Activated naive CD8-positive, alpha-beta T cell treated with anti-CD3 and anti-CD28 coated beads, Interleukin-2, amount 50 U/mL, for 16 hours (primary cell): ENCODE measurements around the gene ZC2HC1B.

ENCODE experiments used
- DNase-seq: peaks from one replicate; pipeline ENCODE4 v3.0.0-alpha.2; 2020; ENCODE audit warnings: low read depth, low spot score

ZC2HC1B gene

GRCh38 chr6:143934331-143934730 lies 70.1 kb downstream of the ZC2HC1B start:
- no peak for DNase-seq

DNA sequence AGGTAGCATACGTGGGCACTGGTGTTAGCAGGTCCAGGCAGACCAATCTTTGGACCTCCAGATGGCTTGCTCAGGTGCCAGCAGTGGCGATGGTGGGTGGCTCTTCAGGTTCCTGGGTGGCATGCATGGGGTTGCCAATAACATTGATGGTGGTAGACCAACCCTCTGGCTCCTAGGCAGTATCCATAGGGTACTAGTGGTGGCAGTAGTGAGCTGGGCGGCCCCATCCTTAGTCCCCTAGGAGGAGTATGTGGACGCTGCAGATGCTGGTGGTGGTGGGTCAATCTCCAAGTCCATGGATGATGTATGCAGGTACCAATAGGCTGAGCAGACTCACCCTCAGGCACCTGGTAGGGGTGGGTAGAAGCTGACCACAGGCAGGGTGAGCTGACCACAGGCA lies 70.6 kb downstream of the ZC2HC1B start:
- DNase-seq = no peak

DNA sequence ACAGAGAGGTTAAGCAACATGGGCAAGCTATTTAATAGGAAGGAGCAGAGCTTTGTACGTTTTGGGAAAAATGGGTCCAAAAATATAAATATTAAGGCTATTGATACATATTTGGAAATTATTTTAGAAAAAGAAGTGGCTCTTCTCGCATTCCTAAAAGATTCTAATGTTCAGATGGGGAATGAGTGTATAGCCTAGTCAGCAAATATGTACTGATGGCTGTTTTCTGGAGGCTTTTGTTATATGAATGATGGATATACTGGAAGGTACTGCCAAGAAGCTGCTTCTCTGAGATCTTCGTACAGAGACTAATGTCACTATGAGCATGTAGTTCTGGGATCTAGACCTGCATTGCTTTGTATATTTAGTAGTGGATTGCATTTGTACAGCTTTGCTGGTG lies 72.1 kb downstream of the ZC2HC1B start:
- no peak for DNase-seq

GRCh38 chr6:143936778-143937667 lies 72.7 kb downstream of the ZC2HC1B start:
- DNase-seq = no peak

DNA sequence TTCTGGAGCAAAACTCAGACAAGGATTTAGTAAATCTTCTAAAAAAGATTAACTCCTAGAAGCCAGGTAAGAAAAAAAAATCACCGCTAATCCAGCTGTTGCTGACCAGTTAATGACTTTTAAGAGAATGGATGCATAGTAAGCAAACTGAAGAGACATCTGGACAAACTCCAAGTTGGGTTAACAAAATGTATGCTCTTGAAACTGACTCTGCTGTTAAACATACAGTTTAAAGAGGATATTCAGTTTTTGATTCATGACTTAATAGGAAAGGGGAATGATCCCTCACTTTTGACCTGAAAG lies 73.3 kb downstream of the ZC2HC1B start:
- DNase-seq = no peak

DNA sequence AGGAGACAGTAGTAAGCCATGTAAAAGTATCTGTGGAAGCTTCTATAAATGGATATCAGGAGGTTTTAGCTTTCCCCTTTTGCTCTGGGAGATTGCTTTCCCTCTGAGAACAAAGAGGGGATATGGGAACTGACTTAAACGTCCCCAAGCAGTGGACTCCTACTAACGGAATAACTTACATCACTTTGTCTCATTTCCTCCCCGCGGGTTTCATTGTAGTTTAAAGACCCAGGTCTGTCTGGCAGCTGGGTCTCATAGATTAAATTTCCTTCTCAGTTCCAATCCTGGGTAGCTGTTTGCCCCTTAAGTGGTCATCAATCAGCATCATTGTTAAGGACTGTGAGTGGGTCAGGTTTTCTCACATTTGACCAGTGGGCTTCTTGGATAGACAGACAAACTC lies 75.1 kb downstream of the ZC2HC1B start:
- no peak for DNase-seq

DNA sequence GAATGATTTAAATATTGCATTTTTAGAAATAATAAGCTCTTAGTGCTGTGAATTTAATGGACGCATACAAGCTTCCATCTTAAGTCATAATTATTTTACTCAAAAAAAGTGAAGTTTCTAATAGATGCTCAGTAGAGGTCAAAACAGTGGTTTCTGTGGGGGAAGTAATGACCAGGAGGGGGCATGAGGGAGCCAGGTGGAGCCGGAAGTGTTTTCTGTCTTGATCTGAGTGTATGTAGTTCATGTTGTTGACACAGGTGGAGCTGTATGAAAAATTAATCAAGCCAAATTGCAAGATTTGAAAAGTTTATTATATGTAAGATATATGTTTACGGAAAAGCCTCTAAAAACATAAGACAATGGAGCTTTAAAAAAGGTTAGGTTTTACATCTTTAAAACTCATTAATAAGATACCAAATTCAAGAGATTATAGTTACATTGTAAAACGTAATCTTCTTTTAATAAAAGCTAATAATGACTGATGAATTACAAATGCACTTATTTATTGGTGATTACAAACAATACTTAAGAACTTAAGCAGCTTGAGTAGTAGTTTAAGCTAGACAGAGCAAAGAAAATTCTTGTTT lies 75.8 kb downstream of the ZC2HC1B start:
- DNase-seq = peak; percentile 11

DNA sequence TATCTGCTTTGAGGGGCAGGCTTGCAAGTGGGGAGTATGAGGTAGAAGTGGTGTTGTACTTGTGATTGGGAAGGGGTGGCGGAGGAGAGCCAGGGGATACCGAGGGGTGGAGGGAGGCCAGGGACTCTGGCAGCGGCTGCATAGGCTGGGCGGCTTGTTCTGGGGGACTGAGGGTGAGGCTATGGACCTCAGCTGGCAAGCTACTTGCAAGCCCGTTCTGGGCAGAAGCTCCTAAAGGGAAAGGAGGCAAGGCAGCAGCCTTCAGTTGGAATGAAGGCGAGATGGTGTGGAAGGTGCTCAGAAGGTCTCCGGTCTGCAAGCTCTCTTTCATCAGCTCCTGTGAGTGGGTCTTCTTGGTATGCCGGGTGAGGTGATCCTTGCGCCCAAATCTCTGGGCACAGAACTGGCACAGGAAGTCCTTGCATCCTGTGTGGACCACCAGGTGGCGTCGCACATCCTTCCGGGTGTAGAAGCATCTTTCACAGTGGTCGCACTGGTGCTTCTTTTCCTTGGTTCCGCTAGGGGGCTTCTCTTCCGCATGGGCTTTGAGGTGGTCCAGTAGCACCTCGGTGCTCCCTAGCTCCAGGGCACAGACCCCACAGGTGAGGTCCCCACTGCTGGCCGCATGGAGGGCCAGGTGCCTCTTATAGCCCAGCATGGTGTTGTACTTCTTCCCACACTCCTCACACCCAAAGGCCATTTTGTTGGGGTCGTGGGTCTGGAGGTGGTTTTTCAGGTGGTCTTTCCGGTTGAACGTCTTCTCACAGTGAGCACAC lies 77.8 kb downstream of the ZC2HC1B start:
- DNase-seq = peak; percentile 8

DNA sequence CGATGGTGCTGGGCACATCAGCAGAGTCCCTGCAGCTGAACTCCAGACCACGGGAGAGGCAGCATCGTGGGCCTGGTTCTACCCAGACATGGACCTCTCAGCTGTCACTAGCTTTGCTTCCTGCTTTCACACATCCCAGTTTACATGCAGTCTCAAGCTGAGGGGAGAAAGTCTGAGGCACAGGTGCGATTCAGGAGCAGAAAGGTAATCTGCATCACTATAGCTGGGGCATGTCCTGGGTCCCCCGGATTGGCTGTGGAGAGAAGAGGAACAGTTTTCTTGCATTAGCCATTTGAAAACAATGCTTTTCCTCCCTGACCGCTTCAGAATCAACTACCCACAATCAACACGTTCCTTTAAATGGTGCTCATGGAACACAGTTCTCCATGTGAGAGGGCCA lies 83.9 kb downstream of the ZC2HC1B start:
- DNase-seq = no peak

DNA sequence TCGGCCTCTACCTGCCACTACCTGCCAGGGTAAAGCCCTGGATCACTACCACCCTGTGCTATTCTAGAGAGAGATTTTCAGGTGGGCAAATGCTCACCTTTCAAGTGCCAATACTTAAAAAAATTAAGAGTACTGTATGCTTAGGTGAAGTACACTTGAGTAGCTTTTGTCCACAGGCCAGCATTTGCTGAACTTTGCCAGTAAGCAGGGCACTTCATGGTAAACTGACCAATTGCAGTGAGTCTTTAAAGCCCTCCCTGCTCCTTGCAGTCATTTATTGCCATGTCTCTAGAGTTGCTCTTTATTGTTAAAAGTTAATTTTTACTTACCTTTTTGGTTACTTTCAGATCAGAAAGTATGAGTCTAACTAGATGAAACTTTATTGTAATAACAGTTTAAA lies 85.3 kb downstream of the ZC2HC1B start:
- DNase-seq = no peak

DNA sequence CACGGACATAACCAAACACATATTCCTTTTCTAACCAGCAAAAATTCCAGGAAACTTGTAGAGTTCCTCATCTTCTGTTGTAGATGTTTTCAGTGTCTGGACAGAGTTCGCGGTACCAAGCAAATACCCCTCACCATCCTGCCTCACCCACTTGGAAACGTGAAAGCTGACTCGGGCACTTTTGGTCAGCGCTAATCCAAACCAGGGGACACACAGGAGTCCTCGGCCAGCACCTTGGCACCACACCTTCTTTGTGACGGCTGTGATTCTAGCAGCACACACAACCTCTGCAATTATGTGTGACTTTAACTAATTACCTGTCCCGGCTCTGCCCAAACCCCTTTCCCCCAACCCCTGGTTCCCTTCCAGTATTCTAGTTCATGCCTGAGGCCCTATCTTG lies 85.7 kb downstream of the ZC2HC1B start:
- DNase-seq = no peak

DNA sequence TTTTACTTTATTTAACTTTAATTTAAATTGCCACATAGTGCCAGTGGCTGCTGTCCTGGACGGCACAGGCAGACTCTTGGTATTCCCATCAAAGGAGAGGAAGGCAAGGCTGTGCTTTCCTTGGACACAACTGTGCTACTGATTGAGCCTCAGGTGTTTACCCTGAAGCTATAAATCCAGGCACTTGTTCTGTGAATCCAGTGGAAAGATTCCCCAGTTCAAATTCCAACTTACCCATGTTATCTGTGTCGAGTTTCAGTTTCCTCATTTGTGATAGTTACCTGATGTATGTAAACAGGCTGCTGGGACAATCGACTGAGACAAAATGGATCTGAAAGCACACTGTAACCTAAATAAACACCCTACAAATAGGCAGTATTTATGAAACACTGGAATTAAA lies 86.6 kb downstream of the ZC2HC1B start:
- no peak for DNase-seq

DNA sequence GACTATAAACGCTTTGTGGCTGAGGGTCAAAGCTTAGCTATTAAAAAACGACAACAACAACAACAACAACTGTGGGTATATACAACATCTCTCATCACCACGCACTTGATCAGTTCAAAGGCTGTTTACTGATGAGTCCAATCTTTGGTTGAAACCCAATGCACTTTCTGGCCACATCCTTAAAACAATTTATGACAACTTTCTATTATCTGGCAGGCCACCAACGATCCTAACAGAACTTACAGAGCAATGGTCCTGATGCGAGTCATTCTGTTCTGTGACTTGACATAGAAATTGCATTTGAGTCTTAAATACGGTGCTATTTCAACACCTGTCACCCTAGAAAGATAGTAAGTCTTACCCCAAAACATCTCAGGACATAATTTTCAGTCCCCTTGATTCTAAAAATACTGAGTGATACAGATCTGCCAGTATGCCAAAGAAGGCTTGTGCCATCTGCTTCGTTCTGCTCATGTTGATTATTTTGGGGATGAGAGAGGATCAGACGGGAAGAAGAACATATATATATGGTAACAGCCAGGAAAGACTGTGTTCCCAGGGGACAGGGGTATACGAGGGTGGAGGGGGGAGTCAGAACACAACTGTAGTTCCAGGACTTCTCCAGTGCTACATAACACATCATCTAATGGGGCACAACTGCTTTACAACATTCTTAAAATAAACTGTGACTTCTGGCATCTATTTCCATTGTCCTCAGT lies 87.9 kb downstream of the ZC2HC1B start:
- DNase-seq = no peak

DNA sequence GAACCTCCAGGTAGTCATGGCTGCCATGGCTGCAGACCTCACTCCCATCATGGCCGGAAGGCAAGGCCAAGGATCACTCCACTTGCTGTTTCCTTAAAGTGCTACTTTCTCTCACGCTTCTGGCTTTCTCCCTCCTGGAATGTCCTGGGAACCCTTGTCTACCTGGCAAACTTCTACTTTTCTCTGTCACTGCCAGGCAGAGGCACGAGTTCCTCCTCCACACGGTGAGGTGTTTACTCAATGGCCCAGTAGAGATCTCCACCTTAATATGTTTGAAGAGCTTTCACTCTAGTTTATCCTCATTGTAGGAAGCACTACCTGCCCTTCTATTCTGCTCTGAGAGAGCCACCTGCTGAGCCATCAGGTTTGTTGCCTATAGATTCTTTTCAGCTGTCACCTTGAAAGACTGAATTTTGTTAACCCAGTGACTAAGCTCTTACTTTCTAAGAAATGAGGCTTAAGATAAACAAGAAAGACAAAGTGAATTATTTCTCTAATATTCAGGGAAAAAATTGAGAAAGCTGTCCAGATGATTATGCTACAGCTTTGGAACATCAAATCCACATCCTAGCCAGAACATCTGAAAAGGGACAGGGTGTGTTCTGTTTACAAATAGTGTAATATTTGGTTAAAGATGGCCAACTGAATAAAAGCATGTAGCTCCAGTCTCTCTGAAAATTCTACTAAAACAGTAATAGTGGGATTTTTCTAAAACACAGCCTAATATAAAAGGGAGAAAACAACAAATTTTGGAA lies 88.8 kb downstream of the ZC2HC1B start:
- no peak for DNase-seq

DNA sequence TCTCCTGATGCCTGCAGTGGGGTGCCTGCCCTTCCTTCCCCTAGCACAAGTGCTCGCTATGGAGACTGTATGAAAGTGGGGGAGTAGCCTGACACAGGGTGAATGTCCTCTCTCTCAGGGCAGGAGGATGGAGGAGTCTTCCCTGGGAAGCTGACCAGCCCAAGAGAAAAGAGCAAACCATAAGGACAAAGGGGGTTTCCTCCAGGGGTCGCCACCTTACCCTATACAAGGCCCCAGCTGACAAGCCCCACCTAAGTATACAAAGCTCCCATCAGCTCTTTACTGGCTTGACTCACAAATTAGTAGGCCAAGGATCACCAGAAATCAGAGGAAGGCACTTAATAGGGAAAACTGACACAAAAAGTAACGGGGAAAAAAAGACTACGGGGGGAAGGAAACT lies 89.6 kb downstream of the ZC2HC1B start:
- no peak for DNase-seq

- no peak for DNase-seq
Measured at GRCh38 chr6:143955971-143956370, 91.7 kb downstream of the ZC2HC1B start.

DNA sequence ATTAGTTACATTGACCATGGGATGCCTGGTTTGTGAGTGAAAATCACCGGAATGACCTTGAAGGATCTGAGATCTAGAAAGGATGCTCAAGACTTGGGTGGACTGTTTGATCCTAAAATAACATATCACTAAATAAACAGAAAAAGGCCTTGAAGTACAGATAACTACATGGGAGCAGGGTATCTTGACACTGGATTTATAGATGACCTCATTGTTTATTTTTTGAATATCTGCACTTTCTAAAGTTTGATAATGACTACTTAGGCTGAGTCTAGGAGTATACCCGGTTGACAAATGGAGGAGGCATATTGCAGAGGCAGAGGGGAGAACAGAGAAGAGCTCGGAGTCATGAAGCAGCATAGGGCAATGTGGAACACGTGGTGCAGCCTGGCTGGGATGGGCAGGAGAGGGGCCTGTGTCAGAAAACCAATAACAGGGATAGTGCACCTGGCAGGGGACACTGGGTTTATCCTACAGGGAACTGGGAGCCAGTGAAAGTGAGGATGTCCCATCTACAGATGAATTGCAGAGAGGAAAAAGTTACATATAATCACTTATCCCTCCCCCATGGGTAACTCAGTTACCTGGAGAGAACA lies 93.5 kb downstream of the ZC2HC1B start:
- no peak for DNase-seq

GRCh38 chr6:143958839-143959399 lies 94.6 kb downstream of the ZC2HC1B start:
- DNase-seq = no peak

GRCh38 chr6:143959927-143960326 lies 95.7 kb downstream of the ZC2HC1B start:
- DNase-seq = no peak

- no peak for DNase-seq
Measured at GRCh38 chr6:143961066-143961465, 96.8 kb downstream of the ZC2HC1B start.
